ENCODE data around the gene RDH13.

RDH13 gene

GRCh38 chr19:55084416-55084815, 21.5 kb upstream of the RDH13 start:
- peaks cover 6% of the 10 kb centered on the region; the same call in 1 of the 2 replicates for H3K9me3 ChIP-seq (ENCODE audit: control insufficient read depth, insufficient read depth, low read length)
- no peaks in the 10 kb centered on the region for H3K79me2 ChIP-seq (ENCODE audit: control insufficient read depth, low read length)
- no peaks in the 10 kb centered on the region for H3K9me2 ChIP-seq (replicated peaks; ENCODE audit: control insufficient read depth, low read length)
- H3K4me1 ChIP-seq (ENCODE audit: control insufficient read depth, low read length), result peaks cover 10% of the 10 kb centered on the region
- H4K20me1 ChIP-seq (ENCODE audit: control insufficient read depth, insufficient read depth, low read depth, low read length), result peaks cover 6% of the 10 kb centered on the region; the same call in 1 of the 2 replicates
- H3K36me3 ChIP-seq (ENCODE audit: control insufficient read depth, low read length), result peaks cover 17% of the 10 kb centered on the region
- TF ChIP-seq EZH2phosphoT487 (IDR thresholded peaks at IDR 0.05; ENCODE audit: borderline replicate concordance, low read length) (no peak), CTCF (IDR thresholded peaks at IDR 0.05; ENCODE audit: low read depth, low read length, poor library complexity, severe bottlenecking) (no peak)
- no peak overlapping the region for H3K27ac ChIP-seq (ENCODE audit: low read depth, low read length)
- H3K27me3 ChIP-seq (ENCODE audit: control insufficient read depth, low read length), result no peaks in the 10 kb centered on the region
- no peak overlapping the region for H3K4me3 ChIP-seq (ENCODE audit: low read length)
- H3F3A ChIP-seq (ENCODE audit: control insufficient read depth, insufficient read depth), result peaks cover 9% of the 10 kb centered on the region; the same call in 1 of the 2 replicates
- no peak overlapping the region for H3K4me2 ChIP-seq (ENCODE audit: low read length)

- Histone ChIP-seq H3K27me3 (ENCODE audit: control insufficient read depth, low read length) (no peaks in the 10 kb centered on the region), H3K27ac (ENCODE audit: low read depth, low read length) (no peak overlapping the region)
These were observed 20.3 kb upstream of the RDH13 start for GRCh38 chr19:55083004-55083850.

GRCh38 chr19:55082020-55082851, 19.3 kb upstream of the RDH13 start:
- Histone ChIP-seq H3K27me3 (ENCODE audit: control insufficient read depth, low read length) (no peaks in the 10 kb centered on the region), H3K36me3 (ENCODE audit: control insufficient read depth, low read length) (peaks cover 2% of the 10 kb centered on the region; the same call in 1 of the 2 replicates), H3K79me2 (ENCODE audit: control insufficient read depth, low read length) (no peaks in the 10 kb centered on the region), H3K4me3 (ENCODE audit: low read length) (no peak overlapping the region), H3K9me3 (ENCODE audit: control insufficient read depth, insufficient read depth, low read length) (peaks cover 6% of the 10 kb centered on the region; the same call in 1 of the 2 replicates), H3K27ac (ENCODE audit: low read depth, low read length) (no peak overlapping the region), H4K20me1 (ENCODE audit: control insufficient read depth, insufficient read depth, low read depth, low read length) (no peaks in the 10 kb centered on the region), H3K4me1 (ENCODE audit: control insufficient read depth, low read length) (peaks cover 10% of the 10 kb centered on the region), H3F3A (ENCODE audit: control insufficient read depth, insufficient read depth) (peaks cover 7% of the 10 kb centered on the region; the same call in 1 of the 2 replicates), H3K4me2 (ENCODE audit: low read length) (no peak overlapping the region), H3K9me2 (replicated peaks; ENCODE audit: control insufficient read depth, low read length) (no peaks in the 10 kb centered on the region)
- TF ChIP-seq CTCF (IDR thresholded peaks at IDR 0.05; ENCODE audit: low read depth, low read length, poor library complexity, severe bottlenecking) (no peak), EZH2phosphoT487 (IDR thresholded peaks at IDR 0.05; ENCODE audit: borderline replicate concordance, low read length) (no peak)

More at GRCh38 chr19:55083004-55083850, 20.3 kb upstream of the RDH13 start:
- TF ChIP-seq EZH2phosphoT487 (IDR thresholded peaks at IDR 0.05; ENCODE audit: borderline replicate concordance, low read length) (no peak), CTCF (IDR thresholded peaks at IDR 0.05; ENCODE audit: low read depth, low read length, poor library complexity, severe bottlenecking) (no peak)
- peaks cover 6% of the 10 kb centered on the region; the same call in 1 of the 2 replicates for H3K9me3 ChIP-seq (ENCODE audit: control insufficient read depth, insufficient read depth, low read length)
- peaks cover 12% of the 10 kb centered on the region for H3K36me3 ChIP-seq (ENCODE audit: control insufficient read depth, low read length)
- no peaks in the 10 kb centered on the region for H3K9me2 ChIP-seq (replicated peaks; ENCODE audit: control insufficient read depth, low read length)
- peaks cover 5% of the 10 kb centered on the region; the same call in 1 of the 2 replicates for H4K20me1 ChIP-seq (ENCODE audit: control insufficient read depth, insufficient read depth, low read depth, low read length)
- H3K4me1 ChIP-seq (ENCODE audit: control insufficient read depth, low read length), result peaks cover 10% of the 10 kb centered on the region
- H3K79me2 ChIP-seq (ENCODE audit: control insufficient read depth, low read length), result no peaks in the 10 kb centered on the region
- H3F3A ChIP-seq (ENCODE audit: control insufficient read depth, insufficient read depth), result peaks cover 7% of the 10 kb centered on the region; the same call in 1 of the 2 replicates
- no peak overlapping the region for H3K4me3 ChIP-seq (ENCODE audit: low read length)
- H3K4me2 ChIP-seq (ENCODE audit: low read length), result no peak overlapping the region
